OCI-LY7 (cell line): ENCODE data around the gene TCF25. TPM values are rescaled to one million over a fixed set of nuclear protein-coding genes. Genes with fewer than 3 reads are reported as not detected.

ENCODE experiments used
- BruUV-seq: library from RNA; stranded (reverse); fragments of 400-500 nt; replicated peaks from 2 replicates; lab custom pipeline; 2021; lab: Mats Ljungman, UMichigan
- CTCF ChIA-PET: fragments of 300-600 bp; sonication (Branson Sonifier 250); formaldehyde crosslinking; loops from one replicate; lab custom pipeline; 2022; ENCODE audit warnings: antibody characterized with exemption; ENCODE audit not compliant: unreplicated experiment; lab: Charles Lee
- POLR2A ChIA-PET: fragments of 300-600 bp; sonication (Branson Sonifier 250); formaldehyde crosslinking; loops from one replicate; lab custom pipeline; 2022; ENCODE audit warnings: antibody characterized with exemption; lab: Charles Lee
- DNase-seq: peaks from one replicate; pipeline ENCODE4 v3.0.0-alpha.2; 2015; ENCODE audit warnings: low spot score
- H2AFZ ChIP-seq: fragments of 200-600 bp; sonication (generic), shearing (Covaris generic); 2 replicates; pipeline ENCODE4 v1.6.1; 2014; ENCODE audit warnings: mild to moderate bottlenecking, antibody characterized with exemption, low read length, moderate library complexity
- H3K27ac ChIP-seq: fragments of 200-600 bp; sonication (generic); 2 replicates; pipeline ENCODE4 v1.5.1; 2014; ENCODE audit warnings: mixed run types, low read depth, mild to moderate bottlenecking, moderate library complexity, low read length, inconsistent platforms; ENCODE audit not compliant: poor library complexity, severe bottlenecking
- H3K36me3 ChIP-seq: fragments of 200-600 bp; sonication (generic); 2 replicates; pipeline ENCODE4 v1.6.1; 2014; ENCODE audit warnings: mild to moderate bottlenecking, antibody characterized with exemption, low read length, moderate library complexity, mixed read lengths; ENCODE audit not compliant: insufficient read depth
- H3K4me1 ChIP-seq: fragments of 200-600 bp; sonication (generic); 2 replicates; pipeline ENCODE4 v1.5.1; 2014; ENCODE audit warnings: mild to moderate bottlenecking, low read length; ENCODE audit not compliant: insufficient read depth, poor library complexity, severe bottlenecking
- H3K4me2 ChIP-seq: fragments of 200-600 bp; sonication (generic); 2 replicates; pipeline ENCODE4 v1.6.1; 2014; ENCODE audit warnings: mild to moderate bottlenecking, low read length
- H3K4me3 ChIP-seq: fragments of 200-600 bp; sonication (generic); 2 replicates; pipeline ENCODE4 v1.5.1; 2014; ENCODE audit warnings: mild to moderate bottlenecking, low read depth, low read length; ENCODE audit not compliant: poor library complexity, severe bottlenecking
- H3K79me2 ChIP-seq: fragments of 200-600 bp; sonication (generic); 2 replicates; pipeline ENCODE4 v1.6.1; 2016; ENCODE audit warnings: low read depth, mild to moderate bottlenecking, low read length, moderate library complexity, mixed read lengths; ENCODE audit not compliant: insufficient read depth
- H3K9me2 ChIP-seq: fragments of 200-600 bp; sonication (generic); 2 replicates; pipeline ENCODE4 v1.6.1; 2016; ENCODE audit warnings: mild to moderate bottlenecking, low read length, mixed read lengths; ENCODE audit not compliant: insufficient read depth
- H3K9me3 ChIP-seq: fragments of 200-600 bp; sonication (generic); 2 replicates; pipeline ENCODE4 v1.6.1; 2014; ENCODE audit warnings: mild to moderate bottlenecking, mixed run types, low read length, mixed read lengths
- H4K20me1 ChIP-seq: fragments of 200-600 bp; sonication (generic); 2 replicates; pipeline ENCODE4 v1.6.1; 2014; ENCODE audit warnings: mild to moderate bottlenecking, antibody characterized with exemption, low read length, moderate library complexity, mixed read lengths; ENCODE audit not compliant: insufficient read depth
- CTCF ChIP-seq: fragments of 200-600 bp; sonication (generic); conservative IDR thresholded peaks from 2 replicates; pipeline ENCODE4 v1.5.1; 2014; ENCODE audit warnings: mild to moderate bottlenecking, antibody characterized with exemption, low read length, moderate library complexity, mixed read lengths
- EZH2phosphoT487 ChIP-seq: fragments of 200-600 bp; sonication (generic); IDR thresholded peaks from 2 replicates; pipeline ENCODE4 v1.6.1; 2018; ENCODE audit warnings: low read depth, borderline replicate concordance, mild to moderate bottlenecking, mixed run types, antibody characterized with exemption, low read length, moderate library complexity, mixed read lengths
- intact Hi-C: fragments of 100-400 bp; cut with micrococcal nuclease; formaldehyde crosslinking; loops from one replicate; pipeline ENCODE4 v1.10.0; 2022; ENCODE audit not compliant: unreplicated experiment
- total RNA-seq, 2 experiments: library from RNA; depleted of rRNA in 1 of 2; stranded (reverse); fragments of >200 nt in 1 of 2; shearing (Covaris generic) in 1 of 2; gene quantifications; 2 replicates each; pipeline ENCODE4 v1.2.3, GENCODE V29; 2014 to 2022

TCF25 gene
- total RNA-seq, 2 experiments from 2014 or later, result 141 to 255 TPM

GRCh38 chr16:89910717-89911354 is 37.4 kb downstream of the TCF25 start:
- H3K36me3 ChIP-seq, result peaks cover 82% of the 10 kb centered on the region
- no peak overlapping the region for H3K4me2 ChIP-seq
- ChIA-PET POLR2A (interaction anchor here (0.6 to 1.1 kb wide), 2 partner anchors 12 to 27 kb away, joined by 3 to 5 read pairs; no protein-coding TSS in a partner anchor), CTCF (interaction anchor here (0.6 kb wide), 1 partner anchor 166 kb away, joined by 3 read pairs; no protein-coding TSS in a partner anchor)
- H3K79me2 ChIP-seq, result no peaks in the 10 kb centered on the region
- no peaks in the 10 kb centered on the region for H3K9me2 ChIP-seq
- H3K4me3 ChIP-seq, result no peak overlapping the region
- H2AFZ ChIP-seq, result no peak overlapping the region
- BruUV-seq, result no TSS peak
- no peaks in the 10 kb centered on the region for H3K9me3 ChIP-seq
- H4K20me1 ChIP-seq, result no peaks in the 10 kb centered on the region
- no peak overlapping the region for H3K27ac ChIP-seq
- intact Hi-C loops, result loop anchor here (10.0 kb wide), 1 partner anchor 96 kb away; the partner anchor contains the start of gene FANCA
- H3K4me1 ChIP-seq, result no peaks in the 10 kb centered on the region
- no peak for DNase-seq
- no peak for TF ChIP-seq EZH2phosphoT487
- TF ChIP-seq CTCF, result no peak

- no peak overlapping the region for H3K4me2 ChIP-seq
- no peaks in the 10 kb centered on the region for H4K20me1 ChIP-seq
- intact Hi-C loops, result loop anchor here (10.0 kb wide), 1 partner anchor 97 kb away; the partner anchor contains the start of gene FANCA
- H3K4me1 ChIP-seq, result no peaks in the 10 kb centered on the region
- no TSS peak for BruUV-seq
- H3K4me3 ChIP-seq, result no peak overlapping the region
- no peaks in the 10 kb centered on the region for H3K79me2 ChIP-seq
- H3K27ac ChIP-seq, result no peak overlapping the region
- no peak overlapping the region for H2AFZ ChIP-seq
- H3K36me3 ChIP-seq, result peaks cover 82% of the 10 kb centered on the region
- no peaks in the 10 kb centered on the region for H3K9me2 ChIP-seq
- TF ChIP-seq CTCF (no peak), EZH2phosphoT487 (no peak)
- H3K9me3 ChIP-seq, result no peaks in the 10 kb centered on the region
- POLR2A ChIA-PET, result no interaction called here
- DNase-seq, result no peak
- CTCF ChIA-PET, result no interaction called here
Measured at GRCh38 chr16:89911375-89911774, 38.0 kb downstream of the TCF25 start.

GRCh38 chr16:89912143-89912542 is 38.8 kb downstream of the TCF25 start:
- TF ChIP-seq EZH2phosphoT487, result no peak
- TF ChIP-seq CTCF, result no peak
- H3K9me2 ChIP-seq, result no peaks in the 10 kb centered on the region
- H3K4me3 ChIP-seq, result no peak overlapping the region
- no peaks in the 10 kb centered on the region for H3K79me2 ChIP-seq
- intact Hi-C loops, result loop anchor here (10.0 kb wide), 1 partner anchor 97 kb away; the partner anchor contains the start of gene FANCA
- peaks cover 3% of the 10 kb centered on the region for H3K4me1 ChIP-seq
- POLR2A ChIA-PET, result no interaction called here
- BruUV-seq, result no TSS peak
- no peaks in the 10 kb centered on the region for H4K20me1 ChIP-seq
- no peaks in the 10 kb centered on the region for H3K9me3 ChIP-seq
- peaks cover 74% of the 10 kb centered on the region for H3K36me3 ChIP-seq
- DNase-seq, result no peak
- no peak overlapping the region for H2AFZ ChIP-seq
- H3K27ac ChIP-seq, result no peak overlapping the region
- H3K4me2 ChIP-seq, result no peak overlapping the region
- CTCF ChIA-PET, result no interaction called here
